GM18511 (cell line): Measurements from ENCODE around the gene AUNIP.

Experiments used
- ATAC-seq: cut with Tn5 transposase; IDR thresholded peaks from one replicate; pipeline ENCODE4 v1.9.1; 2021; ENCODE audit warnings: mild to moderate bottlenecking, moderate library complexity; ENCODE audit not compliant: unreplicated experiment

AUNIP gene

GRCh38 chr1:25832336-25833037, 26.8 kb downstream of the AUNIP start:
- no peak for ATAC-seq

- ATAC-seq, result no peak
These were observed 27.6 kb downstream of the AUNIP start for GRCh38 chr1:25831569-25832196.

- no peak for ATAC-seq
These were observed 30.2 kb downstream of the AUNIP start for GRCh38 chr1:25829046-25829445.

GRCh38 chr1:25828491-25828890, 30.8 kb downstream of the AUNIP start:
- ATAC-seq, result no peak

GRCh38 chr1:25826571-25826970, 32.7 kb downstream of the AUNIP start:
- no peak for ATAC-seq

- ATAC-seq, result no peak
These were observed 33.7 kb downstream of the AUNIP start for GRCh38 chr1:25825605-25826004.

- ATAC-seq, result no peak
These were observed 37.6 kb downstream of the AUNIP start for GRCh38 chr1:25821630-25822091.

GRCh38 chr1:25821112-25821476, 38.2 kb downstream of the AUNIP start:
- no peak for ATAC-seq

- peak; percentile 60 for ATAC-seq
These were observed 38.8 kb downstream of the AUNIP start for GRCh38 chr1:25820247-25821111.

- ATAC-seq, result peak; percentile 86
These were observed 39.6 kb downstream of the AUNIP start, which contains the start of gene MTFR1L for GRCh38 chr1:25819491-25820246. Gene MTFR1L, plus strand, starts transcription at chr1:25819954. Its CDS starts 3,151 bp downstream, at chr1:25823105.

- no peak for ATAC-seq
These were observed 40.7 kb downstream of the AUNIP start for GRCh38 chr1:25818569-25818968.

- ATAC-seq, result no peak
These were observed 41.3 kb downstream of the AUNIP start for GRCh38 chr1:25817840-25818501.

- ATAC-seq, result no peak
These were observed 43.0 kb downstream of the AUNIP start for GRCh38 chr1:25816112-25816718.

GRCh38 chr1:25815208-25816111, 43.8 kb downstream of the AUNIP start:
- no peak for ATAC-seq

GRCh38 chr1:25814549-25815087, 44.6 kb downstream of the AUNIP start:
- ATAC-seq, result no peak

- ATAC-seq, result no peak
These were observed 45.4 kb downstream of the AUNIP start for GRCh38 chr1:25813734-25814471.

GRCh38 chr1:25813071-25813733, 46.1 kb downstream of the AUNIP start:
- ATAC-seq, result no peak
